ENCODE results near the gene TEDC1.

The TEDC1 gene

DNA sequence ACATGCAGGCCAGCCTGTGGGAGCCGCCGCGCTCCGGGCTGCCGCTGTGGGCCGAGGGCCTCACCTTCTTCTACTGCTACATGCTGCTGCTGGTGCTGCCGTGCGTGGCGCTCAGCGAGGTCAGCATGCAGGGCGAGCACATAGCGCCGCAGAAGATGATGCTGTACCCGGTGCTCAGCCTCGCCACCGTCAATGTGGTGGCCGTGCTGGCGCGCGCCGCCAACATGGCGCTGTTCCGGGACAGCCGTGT is 38.2 kb downstream of the TEDC1 start:
- TF ChIP-seq, protein P1, sequence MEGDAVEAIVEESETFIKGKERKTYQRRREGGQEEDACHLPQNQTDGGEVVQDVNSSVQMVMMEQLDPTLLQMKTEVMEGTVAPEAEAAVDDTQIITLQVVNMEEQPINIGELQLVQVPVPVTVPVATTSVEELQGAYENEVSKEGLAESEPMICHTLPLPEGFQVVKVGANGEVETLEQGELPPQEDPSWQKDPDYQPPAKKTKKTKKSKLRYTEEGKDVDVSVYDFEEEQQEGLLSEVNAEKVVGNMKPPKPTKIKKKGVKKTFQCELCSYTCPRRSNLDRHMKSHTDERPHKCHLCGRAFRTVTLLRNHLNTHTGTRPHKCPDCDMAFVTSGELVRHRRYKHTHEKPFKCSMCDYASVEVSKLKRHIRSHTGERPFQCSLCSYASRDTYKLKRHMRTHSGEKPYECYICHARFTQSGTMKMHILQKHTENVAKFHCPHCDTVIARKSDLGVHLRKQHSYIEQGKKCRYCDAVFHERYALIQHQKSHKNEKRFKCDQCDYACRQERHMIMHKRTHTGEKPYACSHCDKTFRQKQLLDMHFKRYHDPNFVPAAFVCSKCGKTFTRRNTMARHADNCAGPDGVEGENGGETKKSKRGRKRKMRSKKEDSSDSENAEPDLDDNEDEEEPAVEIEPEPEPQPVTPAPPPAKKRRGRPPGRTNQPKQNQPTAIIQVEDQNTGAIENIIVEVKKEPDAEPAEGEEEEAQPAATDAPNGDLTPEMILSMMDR (IDR thresholded peaks at IDR 0.05; ENCODE audit: extremely low read depth, missing control alignments), result no peak
- peak; percentile 65 for DNase-seq (ENCODE audit: low spot score)

DNA sequence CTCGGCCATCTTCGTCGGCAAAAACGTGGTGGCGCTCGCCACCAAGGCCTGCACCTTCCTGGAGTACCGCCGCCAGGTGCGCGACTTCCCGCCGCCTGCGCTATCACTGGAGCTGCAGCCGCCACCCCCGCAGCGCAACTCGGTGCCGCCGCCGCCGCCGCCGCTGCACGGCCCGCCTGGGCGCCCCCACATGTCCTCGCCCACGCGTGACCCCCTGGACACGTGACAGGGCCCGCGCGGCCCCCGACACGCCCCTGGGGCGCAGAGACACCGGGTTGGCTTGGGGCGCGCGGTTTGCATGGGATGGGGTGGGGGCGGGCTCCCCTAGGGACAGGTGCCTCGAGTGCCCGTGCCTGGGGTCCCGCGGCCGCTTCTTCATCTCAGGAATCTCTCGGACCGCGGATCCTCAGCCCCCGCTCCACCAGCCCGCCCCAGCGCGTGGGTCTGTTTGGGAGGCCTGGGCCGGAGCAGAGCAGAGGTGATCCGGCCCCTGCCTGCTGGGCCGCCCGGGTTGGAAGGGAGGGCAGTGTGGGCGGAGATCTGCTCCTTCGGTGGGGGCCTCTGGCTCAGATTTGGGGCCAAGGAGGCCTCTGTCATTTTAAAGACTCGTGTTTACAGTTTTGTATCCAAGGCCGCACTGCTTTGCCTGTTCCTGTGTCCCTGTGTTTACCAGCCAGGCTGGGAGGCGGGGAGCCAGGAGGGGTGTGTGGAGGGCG is 38.7 kb downstream of the TEDC1 start:
- TF ChIP-seq, protein P1 (IDR thresholded peaks at IDR 0.05; ENCODE audit: extremely low read depth, missing control alignments), result no peak
- DNase-seq (ENCODE audit: low spot score), result no peak

DNA sequence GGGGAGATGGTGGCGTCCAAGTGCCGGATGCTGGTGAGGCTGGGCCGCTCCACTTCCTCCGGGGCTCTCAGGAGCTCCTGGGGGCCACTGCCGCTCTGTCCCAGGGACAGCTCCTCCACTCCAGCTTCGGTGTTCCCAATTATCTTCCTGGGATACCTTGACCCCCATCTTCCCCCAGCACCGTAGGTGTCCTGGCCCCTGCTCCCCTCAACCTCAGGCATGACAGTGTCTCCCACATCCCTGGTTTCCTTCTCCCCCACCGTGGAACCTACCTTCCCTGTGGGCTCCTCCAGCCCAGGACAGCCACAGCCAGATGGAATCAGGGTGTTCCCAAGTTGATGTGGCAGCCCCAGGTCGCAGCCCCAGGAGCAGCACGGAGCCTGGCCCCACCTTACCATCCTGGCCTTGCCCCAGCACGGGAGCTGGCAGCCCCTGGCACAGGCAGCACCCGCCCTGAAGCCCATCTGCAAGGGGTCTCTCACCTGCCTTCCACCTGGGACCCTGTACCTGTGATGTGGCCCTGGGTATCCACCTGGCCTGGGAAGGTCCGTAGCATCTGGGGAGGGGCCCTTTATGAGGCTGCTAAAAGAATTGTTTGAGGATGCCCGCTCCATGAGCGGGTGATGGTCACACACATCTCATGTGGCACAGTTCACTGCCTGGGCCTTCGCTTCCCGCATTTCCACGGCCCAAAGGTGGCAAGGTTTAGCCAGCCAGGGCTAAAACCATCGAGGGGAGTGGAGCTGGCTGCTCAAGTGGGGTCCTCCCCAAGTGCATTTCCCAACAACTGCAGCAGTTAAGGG is 39.4 kb downstream of the TEDC1 start:
- TF ChIP-seq, protein P1 (IDR thresholded peaks at IDR 0.05; ENCODE audit: extremely low read depth, missing control alignments), result no peak
- DNase-seq (ENCODE audit: low spot score), result peak; percentile 64

DNA sequence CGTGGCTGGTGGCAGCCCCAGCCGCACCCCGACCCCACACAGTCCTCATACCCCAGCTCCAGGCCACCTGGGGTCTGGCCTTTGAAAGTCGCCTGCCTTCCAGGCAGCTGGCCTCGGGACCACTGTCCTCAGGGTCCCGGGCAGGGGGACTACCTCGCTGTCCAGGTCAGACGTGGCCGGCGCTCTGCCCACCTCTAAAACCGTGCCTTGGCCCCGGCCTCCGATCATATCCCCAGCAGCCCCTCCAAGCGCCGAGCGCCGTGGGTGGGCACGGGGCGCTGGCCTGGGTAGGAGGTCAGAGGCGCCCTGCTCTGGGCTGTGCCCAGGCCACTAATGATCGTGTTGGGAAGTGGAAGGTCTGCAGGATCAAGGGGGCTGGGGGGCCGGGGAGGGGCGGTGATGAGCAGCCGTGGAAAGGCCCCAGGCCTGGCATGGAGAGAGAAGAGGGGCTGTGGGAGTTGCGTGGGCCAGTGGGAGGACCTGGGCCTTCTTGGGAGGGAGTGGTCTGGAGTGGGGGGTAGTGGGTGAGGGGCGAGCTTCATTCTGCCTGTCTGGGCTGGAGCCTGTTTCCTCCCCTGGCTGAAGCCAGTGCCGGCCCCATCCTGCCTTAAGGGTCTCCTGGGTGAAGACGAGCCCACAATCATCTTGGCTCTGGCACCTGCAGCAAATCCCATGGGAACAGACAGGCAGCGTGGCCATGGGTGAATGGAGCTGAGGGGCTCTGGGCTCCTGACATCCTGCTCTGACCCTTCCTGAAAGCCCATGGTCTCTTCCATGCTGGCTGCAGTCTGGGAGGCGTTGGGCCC is 40.2 kb downstream of the TEDC1 start:
- TF ChIP-seq, protein P1 (IDR thresholded peaks at IDR 0.05; ENCODE audit: extremely low read depth, missing control alignments), result no peak
- no peak for DNase-seq (ENCODE audit: low spot score)

DNA sequence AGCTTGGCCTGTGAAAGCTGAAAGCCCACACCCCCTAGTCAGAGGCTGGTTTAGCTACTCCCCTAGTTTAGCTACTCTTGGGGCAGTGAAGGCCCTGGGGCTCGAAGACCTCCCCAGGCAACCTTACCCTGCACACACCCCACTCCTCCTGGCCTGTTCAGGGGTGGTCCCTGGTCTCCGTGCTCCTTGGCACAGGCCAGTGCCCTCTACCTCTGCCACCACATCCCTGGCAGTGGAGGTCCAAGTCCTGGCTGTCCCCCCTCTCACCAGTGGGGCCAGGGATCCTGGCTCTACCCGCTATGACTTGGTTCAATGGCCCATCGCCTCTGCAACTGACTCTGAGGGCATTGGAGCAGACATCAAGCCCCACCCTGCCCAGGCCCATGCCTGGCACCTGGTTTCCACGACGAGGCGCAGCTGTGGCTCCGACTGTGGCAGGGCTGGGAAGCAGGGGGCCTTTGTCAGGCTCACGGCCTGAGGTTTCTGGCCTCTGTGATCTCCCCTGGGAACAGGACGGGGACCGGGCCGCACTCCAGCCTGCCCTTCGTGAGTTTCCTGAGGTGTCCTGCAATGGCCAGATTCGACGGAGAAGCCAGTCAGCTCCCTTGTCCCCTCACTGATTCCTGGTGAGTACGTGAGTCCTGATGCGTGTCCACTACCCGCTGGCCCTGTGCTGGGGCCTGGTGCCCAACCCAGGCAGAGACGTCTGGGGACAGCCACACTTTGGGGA is 41.0 kb downstream of the TEDC1 start:
- TF ChIP-seq, protein P1 (IDR thresholded peaks at IDR 0.05; ENCODE audit: extremely low read depth, missing control alignments), result no peak
- DNase-seq (ENCODE audit: low spot score), result no peak

DNA sequence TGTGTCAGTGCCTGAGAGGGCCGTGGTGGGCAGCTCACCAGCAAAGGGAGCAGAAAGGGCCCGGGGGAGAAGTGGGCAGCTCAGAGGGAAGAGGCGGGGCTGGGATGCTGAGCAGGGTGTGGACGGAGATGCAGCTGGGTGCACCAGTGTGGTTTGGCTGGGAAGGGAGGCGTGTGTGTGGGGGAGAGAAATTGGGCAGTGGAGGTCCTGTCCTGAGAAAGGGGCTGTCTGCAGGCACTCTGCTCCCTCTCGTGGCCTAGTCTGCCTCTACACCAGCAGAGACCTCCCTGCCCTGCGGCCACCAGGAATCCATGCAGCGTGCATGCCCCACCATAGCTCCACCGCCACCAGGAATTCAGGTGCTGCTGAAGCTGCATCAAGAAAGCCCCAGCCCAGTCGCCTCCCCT is 41.7 kb downstream of the TEDC1 start:
- TF ChIP-seq, protein P1 (IDR thresholded peaks at IDR 0.05; ENCODE audit: extremely low read depth, missing control alignments), result peak; percentile 37
- peak; percentile 85 for DNase-seq (ENCODE audit: low spot score)

Measured in GM20000 (cell line).